Hepatocyte (in vitro differentiated cells): ENCODE measurements around the gene ARHGDIB. TPM values are rescaled to one million over a fixed set of nuclear protein-coding genes. Genes with fewer than 3 reads are reported as not detected.

Source experiments
- DNase-seq: peaks from one replicate; pipeline ENCODE4 v3.0.0-alpha.2; 2016; ENCODE audit warnings: low spot score
- H2AFZ ChIP-seq: fragments of 200-600 bp; sonication (generic); 2 replicates; pipeline ENCODE4 v1.6.0; 2016; ENCODE audit warnings: antibody characterized with exemption, mild to moderate bottlenecking
- H3K27ac ChIP-seq: fragments of 200-600 bp; sonication (generic); 2 replicates; pipeline ENCODE4 v1.5.1; 2016; ENCODE audit warnings: mild to moderate bottlenecking
- H3K27me3 ChIP-seq: fragments of 200-600 bp; sonication (generic); 2 replicates; pipeline ENCODE4 v1.6.1; 2016
- H3K36me3 ChIP-seq: fragments of 200-600 bp; sonication (generic); replicated peaks from 2 replicates; pipeline ENCODE4 v1.5.1; 2016; ENCODE audit warnings: low read depth; ENCODE audit not compliant: insufficient read depth
- H3K4me1 ChIP-seq: fragments of 200-600 bp; sonication (generic); 2 replicates; pipeline ENCODE4 v1.5.1; 2016; ENCODE audit warnings: mild to moderate bottlenecking, moderate library complexity; ENCODE audit not compliant: insufficient read depth
- H3K4me2 ChIP-seq: fragments of 200-600 bp; sonication (generic); 2 replicates; pipeline ENCODE4 v1.6.0; 2016
- H3K4me3 ChIP-seq: fragments of 200-600 bp; sonication (generic); 2 replicates; pipeline ENCODE4 v1.5.1; 2016; ENCODE audit warnings: mild to moderate bottlenecking
- H3K79me2 ChIP-seq: fragments of 200-600 bp; sonication (generic); 2 replicates; pipeline ENCODE4 v1.6.0; 2017; ENCODE audit warnings: mild to moderate bottlenecking
- H3K9me2 ChIP-seq: fragments of 200-600 bp; sonication (generic); replicated peaks from 2 replicates; pipeline ENCODE4 v1.6.0; 2017; ENCODE audit warnings: mild to moderate bottlenecking; ENCODE audit not compliant: insufficient read depth
- H3K9me3 ChIP-seq: fragments of 200-600 bp; sonication (generic); 2 replicates; pipeline ENCODE4 v1.5.1; 2016; ENCODE audit warnings: low read depth, mild to moderate bottlenecking
- H4K20me1 ChIP-seq: fragments of 200-600 bp; sonication (generic); 2 replicates; pipeline ENCODE4 v1.6.0; 2016; ENCODE audit warnings: mild to moderate bottlenecking; ENCODE audit not compliant: insufficient read depth, poor library complexity, severe bottlenecking
- EZH2 ChIP-seq: fragments of 200-600 bp; sonication (generic); IDR thresholded peaks from 2 replicates; pipeline ENCODE4 v1.6.1; 2016; ENCODE audit warnings: antibody characterized with exemption, mild to moderate bottlenecking, borderline replicate concordance
- EZH2phosphoT487 ChIP-seq: fragments of 200-600 bp; sonication (generic); IDR thresholded peaks from one replicate; pipeline ENCODE4 v1.6.1; 2018; ENCODE audit warnings: antibody characterized with exemption, mild to moderate bottlenecking, low read depth, moderate library complexity; ENCODE audit not compliant: unreplicated experiment, severe bottlenecking
- WGBS: methylation state at CpG from one replicate; pipeline ENCODE4 v1.1.6; 2016; ENCODE audit warnings: low lambda C conversion rate; ENCODE audit errors: missing lambda C conversion rate; 5-methylcytosine and 5-hydroxymethylcytosine counted together
- polyA plus RNA-seq: library from polyadenylated mRNA; unstranded; fragments of >200 nt; fragmentation: Nextera tagmentation; extraction: Ambion mirVana; gene quantifications from 2 replicates; pipeline ENCODE4 v1.2.1, GENCODE V29; 2016
- total RNA-seq: library from RNA; depleted of rRNA; stranded (reverse); fragments of >200 nt; gene quantifications from 2 replicates; pipeline ENCODE4 v1.2.3, GENCODE V29; 2014
- TF ChIP-seq, protein P1 (sequence below): fragments of 200-600 bp; sonication (generic); IDR thresholded peaks from 2 replicates; pipeline ENCODE4 v1.5.1; 2016; ENCODE audit warnings: antibody characterized with exemption, mild to moderate bottlenecking; ENCODE audit not compliant: poor library complexity

The ARHGDIB gene
- total and polyA plus RNA-seq, 2 experiments from 2014 or later: 13.3 to 14.2 TPM

DNA sequence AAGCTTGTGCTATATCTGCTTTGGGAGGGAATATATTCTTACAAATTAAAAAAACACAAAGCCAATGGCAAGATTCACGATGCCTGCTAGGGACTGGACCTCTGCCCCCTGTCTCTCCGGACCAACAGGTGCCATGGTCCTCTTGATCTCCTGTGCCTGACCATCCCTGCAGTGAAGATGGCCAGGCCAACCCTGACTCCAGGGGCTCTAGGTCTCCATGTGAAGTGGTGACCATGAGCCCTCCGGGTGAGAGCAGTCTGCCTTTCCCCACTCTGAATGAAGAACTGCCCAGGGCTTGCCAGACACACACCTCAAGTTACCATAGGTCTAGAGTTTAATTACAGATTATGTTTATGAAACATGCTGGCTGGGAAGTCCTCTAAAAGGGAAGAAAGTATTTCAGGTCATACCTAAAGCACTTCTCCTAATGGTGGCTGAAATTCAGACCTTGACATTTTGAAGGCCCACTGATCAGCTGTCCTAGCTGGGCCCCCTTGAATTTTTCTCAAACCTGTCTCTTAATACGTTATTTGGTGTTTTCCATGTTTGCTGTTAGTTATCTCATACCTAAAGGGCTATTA lies 1.4 kb downstream of the ARHGDIB start:
- H3K9me3 ChIP-seq: no peaks in the 10 kb centered on the region
- no peaks in the 10 kb centered on the region for H3K4me1 ChIP-seq
- H3K4me3 ChIP-seq: no peak overlapping the region
- H3K27ac ChIP-seq: no peak overlapping the region
- H3K4me2 ChIP-seq: no peak overlapping the region
- no peaks in the 10 kb centered on the region for H3K27me3 ChIP-seq
- no peaks in the 10 kb centered on the region for H3K79me2 ChIP-seq
- H3K9me2 ChIP-seq: no peaks in the 10 kb centered on the region
- TF ChIP-seq EZH2phosphoT487: no peak
- no peak for TF ChIP-seq EZH2
- TF ChIP-seq, protein P1, sequence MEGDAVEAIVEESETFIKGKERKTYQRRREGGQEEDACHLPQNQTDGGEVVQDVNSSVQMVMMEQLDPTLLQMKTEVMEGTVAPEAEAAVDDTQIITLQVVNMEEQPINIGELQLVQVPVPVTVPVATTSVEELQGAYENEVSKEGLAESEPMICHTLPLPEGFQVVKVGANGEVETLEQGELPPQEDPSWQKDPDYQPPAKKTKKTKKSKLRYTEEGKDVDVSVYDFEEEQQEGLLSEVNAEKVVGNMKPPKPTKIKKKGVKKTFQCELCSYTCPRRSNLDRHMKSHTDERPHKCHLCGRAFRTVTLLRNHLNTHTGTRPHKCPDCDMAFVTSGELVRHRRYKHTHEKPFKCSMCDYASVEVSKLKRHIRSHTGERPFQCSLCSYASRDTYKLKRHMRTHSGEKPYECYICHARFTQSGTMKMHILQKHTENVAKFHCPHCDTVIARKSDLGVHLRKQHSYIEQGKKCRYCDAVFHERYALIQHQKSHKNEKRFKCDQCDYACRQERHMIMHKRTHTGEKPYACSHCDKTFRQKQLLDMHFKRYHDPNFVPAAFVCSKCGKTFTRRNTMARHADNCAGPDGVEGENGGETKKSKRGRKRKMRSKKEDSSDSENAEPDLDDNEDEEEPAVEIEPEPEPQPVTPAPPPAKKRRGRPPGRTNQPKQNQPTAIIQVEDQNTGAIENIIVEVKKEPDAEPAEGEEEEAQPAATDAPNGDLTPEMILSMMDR: no peak
- 93% methylated on average over 4 of the region's 4 CpGs for WGBS
- H2AFZ ChIP-seq: no peak overlapping the region
- no peaks in the 10 kb centered on the region for H3K36me3 ChIP-seq
- no peaks in the 10 kb centered on the region for H4K20me1 ChIP-seq
- no peak for DNase-seq

DNA sequence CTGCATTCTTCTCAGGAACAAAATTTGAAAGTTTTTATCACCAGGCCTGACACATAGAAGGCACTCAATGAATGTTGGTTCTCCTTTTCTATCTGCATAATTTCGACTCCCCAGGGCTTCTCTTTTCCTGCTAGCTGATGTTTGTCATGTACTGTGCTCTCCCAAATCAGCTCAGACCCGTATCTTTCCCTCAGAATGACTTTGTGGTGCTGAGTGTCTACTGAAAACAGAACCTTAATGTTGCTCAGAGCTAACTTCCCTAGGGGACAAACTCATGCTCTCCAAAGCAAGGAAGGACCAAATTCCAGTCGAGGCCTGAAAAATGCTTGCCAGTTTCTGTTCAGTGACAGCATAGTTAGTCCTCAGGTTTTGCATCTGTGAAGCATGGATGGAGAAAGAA lies 1.9 kb downstream of the ARHGDIB start:
- no peaks in the 10 kb centered on the region for H4K20me1 ChIP-seq
- no peak overlapping the region for H3K27ac ChIP-seq
- no peaks in the 10 kb centered on the region for H3K9me3 ChIP-seq
- H3K36me3 ChIP-seq: no peaks in the 10 kb centered on the region
- no peaks in the 10 kb centered on the region for H3K79me2 ChIP-seq
- TF ChIP-seq EZH2phosphoT487 (no peak), EZH2 (no peak)
- TF ChIP-seq, protein P1: no peak
- DNase-seq: no peak
- H3K4me3 ChIP-seq: no peak overlapping the region
- 88% methylated on average over 3 of the region's 3 CpGs for WGBS
- no peaks in the 10 kb centered on the region for H3K9me2 ChIP-seq
- no peaks in the 10 kb centered on the region for H3K4me1 ChIP-seq
- no peak overlapping the region for H3K4me2 ChIP-seq
- H2AFZ ChIP-seq: no peak overlapping the region
- no peaks in the 10 kb centered on the region for H3K27me3 ChIP-seq

DNA sequence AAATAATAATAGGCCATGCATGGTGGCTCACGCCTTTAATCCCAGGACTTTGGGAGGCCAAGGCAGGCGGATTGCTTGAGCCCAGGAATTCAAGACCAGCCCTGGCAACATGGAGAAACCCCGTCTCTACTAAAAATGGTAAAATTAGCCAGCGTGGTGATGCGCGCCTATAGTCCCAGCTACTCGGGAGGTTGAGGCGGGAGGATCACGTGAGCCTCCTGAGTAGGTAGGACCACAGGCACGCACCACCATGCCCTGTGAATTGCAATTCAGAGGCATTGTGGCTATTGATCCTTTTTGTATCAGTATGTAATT lies 2.3 kb downstream of the ARHGDIB start:
- H3K79me2 ChIP-seq: no peaks in the 10 kb centered on the region
- H3K27ac ChIP-seq: no peak overlapping the region
- H3K4me2 ChIP-seq: no peak overlapping the region
- H3K36me3 ChIP-seq: no peaks in the 10 kb centered on the region
- H2AFZ ChIP-seq: no peak overlapping the region
- no peak for TF ChIP-seq EZH2phosphoT487
- TF ChIP-seq, protein P1: no peak
- TF ChIP-seq EZH2: no peak
- DNase-seq: no peak
- no peaks in the 10 kb centered on the region for H4K20me1 ChIP-seq
- no peaks in the 10 kb centered on the region for H3K27me3 ChIP-seq
- H3K9me3 ChIP-seq: no peaks in the 10 kb centered on the region
- 98% methylated on average over 10 of the region's 10 CpGs for WGBS
- no peaks in the 10 kb centered on the region for H3K9me2 ChIP-seq
- no peak overlapping the region for H3K4me3 ChIP-seq
- H3K4me1 ChIP-seq: no peaks in the 10 kb centered on the region
